NCI-H1436 treated with DMSO at 0.1 percent for 48 hours (cell line): ENCODE results near the gene GBX1.

Experiments
- DNase-seq: peaks from one replicate; lab custom pipeline; 2025; lab: John Stamatoyannopoulos, UW

GBX1 gene

GRCh38 chr7:151173386-151174245 is 6.1 kb upstream of the GBX1 start:
- no peak for DNase-seq

GRCh38 chr7:151172273-151173141 is 5.0 kb upstream of the GBX1 start:
- no peak for DNase-seq

- DNase-seq, result no peak
Measured at GRCh38 chr7:151168787-151169162, 1.3 kb upstream of the GBX1 start.

GRCh38 chr7:151168003-151168786 is 701 bp upstream of the GBX1 start:
- no peak for DNase-seq

GRCh38 chr7:151166629-151167196 is 781 bp downstream of the GBX1 start:
- no peak for DNase-seq

GRCh38 chr7:151161757-151162156 is 5.7 kb downstream of the GBX1 start:
- no peak for DNase-seq

- DNase-seq, result no peak
Measured at GRCh38 chr7:151157645-151158329, 9.7 kb downstream of the GBX1 start.

- DNase-seq, result no peak
Measured at GRCh38 chr7:151152643-151153513, 14.6 kb downstream of the GBX1 start.

GRCh38 chr7:151150388-151150787 is 17.1 kb downstream of the GBX1 start:
- no peak for DNase-seq

GRCh38 chr7:151148319-151149259 is 18.9 kb downstream of the GBX1 start:
- no peak for DNase-seq

- no peak for DNase-seq
Measured at GRCh38 chr7:151146761-151147160, 20.7 kb downstream of the GBX1 start.

- DNase-seq, result no peak
Measured at GRCh38 chr7:151144387-151144786, 23.1 kb downstream of the GBX1 start.

- DNase-seq, result no peak
Measured at GRCh38 chr7:151143261-151144015, 24.1 kb downstream of the GBX1 start.

GRCh38 chr7:151142686-151143040 is 24.8 kb downstream of the GBX1 start:
- no peak for DNase-seq

GRCh38 chr7:151141855-151142685 is 25.4 kb downstream of the GBX1 start:
- DNase-seq, result no peak

GRCh38 chr7:151141311-151141854 is 26.1 kb downstream of the GBX1 start:
- no peak for DNase-seq

GRCh38 chr7:151140826-151141225 is 26.7 kb downstream of the GBX1 start:
- DNase-seq, result no peak
